ENCODE measurements around the gene ISG15.
"Not testable (repeated sequence)": the region's sequence is repeated elsewhere in the genome, so short reads cannot be mapped to it uniquely, and the experiment has no call there.

Gene ISG15

DNA sequence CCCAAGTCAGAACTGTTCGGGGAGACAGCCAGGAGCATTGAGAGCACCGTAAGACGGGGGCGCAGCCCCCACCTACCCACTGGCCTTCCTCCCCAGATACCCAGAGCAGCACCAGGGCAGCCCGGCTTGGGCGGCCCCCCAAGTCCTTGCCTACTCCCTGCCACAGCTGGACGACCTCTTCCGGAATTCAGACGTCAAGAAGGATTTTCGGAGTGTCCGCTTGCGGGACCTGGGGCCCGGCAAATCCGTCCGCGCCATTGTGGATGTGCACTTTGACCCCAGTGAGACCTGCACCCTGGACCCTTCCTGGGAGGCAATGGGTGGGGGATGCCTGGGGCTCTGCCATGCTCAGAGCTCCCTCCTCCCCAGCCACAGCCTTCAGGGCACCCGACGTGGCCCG, 34.1 kb downstream of the ISG15 start:
- no peak for DNase-seq

DNA sequence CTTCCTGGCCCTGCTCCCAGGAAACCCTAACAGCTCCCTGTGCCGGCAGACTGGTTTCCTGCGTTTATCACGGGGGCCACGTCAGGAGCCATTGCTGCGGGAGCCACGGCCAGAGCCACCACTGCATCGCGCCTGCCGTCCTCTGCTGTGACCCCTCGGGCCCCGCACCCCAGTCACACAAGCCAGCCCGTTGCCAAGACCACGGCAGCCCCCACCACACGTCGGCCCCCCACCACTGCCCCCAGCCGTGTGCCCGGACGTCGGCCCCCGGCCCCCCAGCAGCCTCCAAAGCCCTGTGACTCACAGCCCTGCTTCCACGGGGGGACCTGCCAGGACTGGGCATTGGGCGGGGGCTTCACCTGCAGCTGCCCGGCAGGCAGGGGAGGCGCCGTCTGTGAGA, 34.7 kb downstream of the ISG15 start:
- no peak for DNase-seq

DNA sequence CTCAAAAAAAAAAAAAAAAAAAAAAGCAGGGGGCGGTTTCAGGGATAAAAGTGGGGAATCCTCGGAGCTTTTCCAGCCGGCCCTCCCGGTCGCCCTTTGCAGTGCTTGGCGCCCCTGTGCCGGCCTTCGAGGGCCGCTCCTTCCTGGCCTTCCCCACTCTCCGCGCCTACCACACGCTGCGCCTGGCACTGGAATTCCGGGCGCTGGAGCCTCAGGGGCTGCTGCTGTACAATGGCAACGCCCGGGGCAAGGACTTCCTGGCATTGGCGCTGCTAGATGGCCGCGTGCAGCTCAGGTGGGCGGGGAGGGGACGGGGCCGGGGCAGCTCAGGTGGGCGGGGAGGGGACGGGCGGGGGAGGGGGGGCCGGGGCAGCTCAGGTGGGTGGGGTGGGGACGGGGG, 35.5 kb downstream of the ISG15 start:
- no peak for DNase-seq

DNA sequence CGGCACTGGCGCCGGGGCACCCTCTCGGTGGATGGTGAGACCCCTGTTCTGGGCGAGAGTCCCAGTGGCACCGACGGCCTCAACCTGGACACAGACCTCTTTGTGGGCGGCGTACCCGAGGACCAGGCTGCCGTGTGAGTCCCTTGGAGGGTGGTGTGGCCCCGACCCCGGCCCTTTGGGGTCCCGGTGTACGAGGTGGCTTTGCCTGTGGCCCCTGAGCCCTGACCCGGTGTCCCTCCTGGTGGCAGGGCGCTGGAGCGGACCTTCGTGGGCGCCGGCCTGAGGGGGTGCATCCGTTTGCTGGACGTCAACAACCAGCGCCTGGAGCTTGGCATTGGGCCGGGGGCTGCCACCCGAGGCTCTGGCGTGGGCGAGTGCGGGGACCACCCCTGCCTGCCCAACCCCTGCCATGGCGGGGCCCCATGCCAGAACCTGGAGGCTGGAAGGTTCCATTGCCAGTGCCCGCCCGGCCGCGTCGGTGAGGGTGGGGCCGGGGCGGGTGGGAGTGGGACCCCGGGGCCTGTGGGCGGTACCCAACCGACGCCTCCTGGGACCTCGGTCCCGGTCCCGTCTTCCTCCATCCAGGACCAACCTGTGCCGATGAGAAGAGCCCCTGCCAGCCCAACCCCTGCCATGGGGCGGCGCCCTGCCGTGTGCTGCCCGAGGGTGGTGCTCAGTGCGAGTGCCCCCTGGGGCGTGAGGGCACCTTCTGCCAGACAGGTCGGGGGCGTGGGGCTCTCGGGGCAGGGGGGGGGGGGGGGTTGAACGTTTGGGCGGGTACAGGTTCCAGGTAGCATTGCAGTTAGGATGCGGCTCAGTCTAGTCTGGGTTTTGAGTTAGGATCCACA, 36.2 kb downstream of the ISG15 start:
- DNase-seq, result no peak

DNA sequence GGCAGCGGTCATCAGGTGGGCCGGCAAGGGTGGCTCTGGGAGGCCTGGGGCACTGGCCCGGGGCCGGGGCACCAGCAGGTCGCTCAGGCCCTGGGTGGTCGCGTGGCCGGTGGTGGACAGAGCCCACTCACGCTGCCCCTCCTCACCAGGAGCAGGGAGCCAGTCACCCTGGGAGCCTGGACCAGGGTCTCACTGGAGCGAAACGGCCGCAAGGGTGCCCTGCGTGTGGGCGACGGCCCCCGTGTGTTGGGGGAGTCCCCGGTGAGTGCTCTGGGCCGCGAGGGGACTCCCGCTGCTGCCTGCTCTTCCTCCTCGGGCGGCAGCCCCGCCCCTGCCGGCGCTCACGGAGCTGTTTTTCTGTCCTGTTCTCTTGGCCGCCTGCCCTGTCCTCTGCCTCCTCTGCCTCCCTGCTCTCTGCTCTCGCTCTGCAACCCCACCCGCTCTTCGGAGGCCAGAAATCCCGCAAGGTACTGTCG, 37.3 kb downstream of the ISG15 start:
- DNase-seq, result no peak

DNA sequence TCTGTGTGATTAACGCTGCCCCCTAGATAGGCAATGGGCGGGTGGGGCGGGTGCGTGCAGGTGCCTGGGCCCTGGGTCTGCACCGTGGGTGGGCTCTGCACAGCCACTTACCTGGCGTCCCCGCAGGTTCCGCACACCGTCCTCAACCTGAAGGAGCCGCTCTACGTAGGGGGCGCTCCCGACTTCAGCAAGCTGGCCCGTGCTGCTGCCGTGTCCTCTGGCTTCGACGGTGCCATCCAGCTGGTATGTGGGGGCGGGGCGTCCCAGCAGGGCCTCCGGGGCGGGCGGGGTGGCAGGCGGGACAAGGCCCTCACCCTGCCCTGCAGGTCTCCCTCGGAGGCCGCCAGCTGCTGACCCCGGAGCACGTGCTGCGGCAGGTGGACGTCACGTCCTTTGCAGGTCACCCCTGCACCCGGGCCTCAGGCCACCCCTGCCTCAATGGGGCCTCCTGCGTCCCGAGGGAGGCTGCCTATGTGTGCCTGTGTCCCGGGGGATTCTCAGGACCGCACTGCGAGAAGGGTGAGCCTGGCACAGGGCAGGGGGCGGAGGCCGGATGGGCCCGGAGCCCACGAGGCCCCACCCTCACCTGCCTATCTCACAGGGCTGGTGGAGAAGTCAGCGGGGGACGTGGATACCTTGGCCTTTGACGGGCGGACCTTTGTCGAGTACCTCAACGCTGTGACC, 38.0 kb downstream of the ISG15 start:
- no peak for DNase-seq

DNA sequence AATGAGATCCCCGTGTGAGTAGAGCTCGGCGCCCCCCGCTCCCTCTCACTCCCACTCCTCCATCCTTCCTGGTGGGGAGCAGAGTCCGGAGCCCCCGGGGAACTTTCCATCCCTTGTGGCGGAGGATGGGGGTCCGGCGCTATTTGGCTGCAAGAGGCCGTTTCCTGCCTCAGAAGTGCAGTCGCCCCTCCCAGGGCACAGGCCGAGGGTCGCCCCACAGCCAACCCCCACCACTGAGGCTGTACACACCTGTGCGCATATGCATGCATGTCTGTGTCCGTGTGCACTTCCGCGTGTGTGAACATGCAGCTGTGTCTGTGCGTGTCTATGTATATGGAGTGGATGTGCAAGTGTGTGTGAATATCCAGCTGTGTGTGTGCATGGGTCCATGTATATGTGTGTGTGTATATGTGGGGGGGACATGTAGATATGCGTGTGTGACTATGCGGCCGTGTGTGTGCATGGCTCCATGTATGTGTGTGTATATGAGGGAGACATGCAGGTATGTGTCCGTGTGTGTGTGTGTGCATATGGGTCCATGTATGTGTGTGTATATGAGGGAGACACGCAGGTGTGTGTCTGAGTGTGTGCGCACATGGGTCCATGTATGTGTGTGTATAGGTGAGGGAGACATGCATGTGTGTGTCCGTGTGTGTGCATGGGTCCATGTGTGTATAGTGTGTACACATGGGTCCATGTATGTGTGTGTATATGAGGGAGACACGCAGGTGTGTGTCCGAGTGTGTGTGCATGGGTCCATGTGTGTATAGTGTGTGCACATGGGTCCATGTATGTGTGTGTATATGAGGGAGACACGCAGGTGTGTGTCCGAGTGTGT, 38.9 kb downstream of the ISG15 start:
- no peak for DNase-seq

DNA sequence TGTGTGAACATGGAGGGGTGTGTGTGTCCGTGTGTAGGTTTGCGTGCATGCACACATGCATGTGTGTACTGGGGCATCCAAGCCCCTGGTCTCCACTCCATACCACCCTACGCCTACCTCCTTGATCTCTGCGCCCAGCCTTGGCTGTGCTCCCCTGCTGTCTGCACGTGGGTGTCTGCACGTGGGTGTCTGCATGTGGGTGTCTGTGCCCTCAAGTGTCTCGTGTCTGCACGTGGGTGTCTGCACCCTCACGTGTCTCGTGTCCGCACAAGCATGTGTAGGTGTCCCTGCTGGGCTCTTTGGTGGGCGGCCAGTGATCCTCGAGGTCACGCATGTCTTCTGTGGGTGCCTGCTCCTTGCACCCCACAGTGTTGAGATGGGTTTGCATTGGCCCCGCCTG, 39.7 kb downstream of the ISG15 start:
- DNase-seq, result no peak

DNA sequence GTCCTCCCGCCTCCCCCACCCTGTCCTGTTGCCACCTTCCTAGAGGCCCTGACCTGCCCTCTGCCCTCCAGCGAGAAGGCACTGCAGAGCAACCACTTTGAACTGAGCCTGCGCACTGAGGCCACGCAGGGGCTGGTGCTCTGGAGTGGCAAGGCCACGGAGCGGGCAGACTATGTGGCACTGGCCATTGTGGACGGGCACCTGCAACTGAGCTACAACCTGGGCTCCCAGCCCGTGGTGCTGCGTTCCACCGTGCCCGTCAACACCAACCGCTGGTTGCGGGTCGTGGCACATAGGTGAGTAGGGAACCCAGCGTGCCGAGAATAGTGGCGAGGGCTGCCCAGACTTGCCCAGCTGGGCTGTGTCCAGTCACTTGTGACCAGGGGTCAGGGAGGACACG, 40.4 kb downstream of the ISG15 start:
- DNase-seq, result no peak

DNA sequence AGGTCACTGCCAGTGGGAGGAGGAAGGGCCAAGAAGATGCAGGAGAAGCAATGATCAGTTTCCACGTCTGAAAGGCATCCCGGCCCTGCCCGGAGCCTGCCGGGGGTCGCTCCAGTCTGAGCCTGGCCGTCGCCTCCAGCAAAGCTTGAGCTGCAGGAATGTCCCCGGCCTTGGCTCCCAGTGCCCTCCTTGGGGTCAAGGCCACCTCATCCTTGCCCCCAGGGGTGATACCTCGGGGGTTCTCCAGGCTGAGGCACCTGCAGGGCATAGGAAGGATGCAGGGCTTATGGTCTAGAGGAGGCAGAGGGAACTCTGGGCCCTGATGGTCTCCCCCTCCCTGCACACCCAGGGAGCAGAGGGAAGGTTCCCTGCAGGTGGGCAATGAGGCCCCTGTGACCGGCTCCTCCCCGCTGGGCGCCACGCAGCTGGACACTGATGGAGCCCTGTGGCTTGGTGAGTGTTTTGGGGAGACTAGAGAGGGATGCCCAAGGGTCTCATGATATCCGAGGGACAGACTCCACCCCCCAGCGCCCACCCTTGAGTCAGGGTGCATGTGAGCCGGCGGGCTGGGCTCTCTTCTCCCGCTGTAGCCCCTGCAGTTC, 40.9 kb downstream of the ISG15 start:
- no peak for DNase-seq

DNA sequence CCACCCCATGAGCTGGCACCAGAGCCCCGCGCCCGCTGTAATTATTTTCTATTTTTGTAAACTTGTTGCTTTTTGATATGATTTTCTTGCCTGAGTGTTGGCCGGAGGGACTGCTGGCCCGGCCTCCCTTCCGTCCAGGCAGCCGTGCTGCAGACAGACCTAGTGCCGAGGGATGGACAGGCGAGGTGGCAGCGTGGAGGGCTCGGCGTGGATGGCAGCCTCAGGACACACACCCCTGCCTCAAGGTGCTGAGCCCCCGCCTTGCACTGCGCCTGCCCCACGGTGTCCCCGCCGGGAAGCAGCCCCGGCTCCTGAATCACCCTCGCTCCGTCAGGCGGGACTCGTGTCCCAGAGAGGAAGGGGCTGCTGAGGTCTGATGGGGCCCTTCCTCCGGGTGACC, 41.7 kb downstream of the ISG15 start:
- no peak for DNase-seq

DNA sequence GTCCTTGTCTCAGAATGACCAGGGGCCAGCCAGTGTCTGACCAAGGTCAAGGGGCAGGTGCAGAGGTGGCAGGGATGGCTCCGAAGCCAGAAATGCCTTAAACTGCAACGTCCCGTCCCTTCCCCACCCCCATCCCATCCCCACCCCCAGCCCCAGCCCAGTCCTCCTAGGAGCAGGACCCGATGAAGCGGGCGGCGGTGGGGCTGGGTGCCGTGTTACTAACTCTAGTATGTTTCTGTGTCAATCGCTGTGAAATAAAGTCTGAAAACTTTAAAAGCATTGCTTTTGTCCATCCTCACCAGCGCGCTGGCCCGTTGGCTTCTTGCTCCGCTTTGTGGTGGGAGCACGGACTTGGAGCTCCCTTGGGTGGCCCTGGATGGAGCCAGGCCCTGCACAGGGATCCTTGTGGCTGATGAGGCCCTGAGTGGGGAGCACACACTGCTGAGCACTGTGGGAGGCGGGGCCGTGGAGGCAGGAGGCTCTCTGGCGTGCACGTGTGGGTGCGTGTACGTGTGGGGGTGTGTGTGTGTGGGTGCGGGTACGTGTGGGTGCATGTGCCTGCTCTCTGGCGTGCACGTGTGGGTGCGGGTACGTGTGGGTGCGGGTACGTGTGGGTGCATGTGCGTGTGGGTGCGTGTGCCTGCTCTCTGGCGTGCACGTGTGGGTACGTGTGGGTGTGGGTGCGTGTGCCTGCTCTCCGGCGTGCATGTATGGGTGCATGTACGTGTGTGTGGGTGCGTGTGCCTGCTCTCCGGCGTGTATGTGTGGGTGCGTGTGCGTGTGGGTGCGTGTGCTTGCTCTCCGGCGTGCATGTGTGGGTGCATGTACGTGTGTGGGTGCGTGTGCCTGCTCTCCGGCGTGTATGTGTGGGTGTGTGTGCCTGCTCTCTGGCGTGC, 42.8 kb downstream of the ISG15 start:
- no peak for DNase-seq

DNA sequence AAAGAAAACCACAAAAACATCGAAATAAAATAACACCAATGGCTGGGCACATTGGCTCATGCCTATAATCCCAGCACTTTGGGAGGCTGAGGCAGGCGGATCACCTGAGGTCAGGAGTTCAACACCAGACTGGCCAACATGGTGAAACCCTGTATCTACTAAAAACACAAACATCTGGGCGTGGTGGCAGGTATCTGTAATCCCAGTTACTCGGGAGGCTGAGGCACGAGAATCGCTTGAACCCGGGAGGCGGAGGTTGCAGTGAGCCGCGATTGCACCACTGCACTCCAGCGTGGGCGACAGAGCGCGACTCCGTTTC, 44.4 kb downstream of the ISG15 start:
- DNase-seq, result not testable (repeated sequence)

DNA sequence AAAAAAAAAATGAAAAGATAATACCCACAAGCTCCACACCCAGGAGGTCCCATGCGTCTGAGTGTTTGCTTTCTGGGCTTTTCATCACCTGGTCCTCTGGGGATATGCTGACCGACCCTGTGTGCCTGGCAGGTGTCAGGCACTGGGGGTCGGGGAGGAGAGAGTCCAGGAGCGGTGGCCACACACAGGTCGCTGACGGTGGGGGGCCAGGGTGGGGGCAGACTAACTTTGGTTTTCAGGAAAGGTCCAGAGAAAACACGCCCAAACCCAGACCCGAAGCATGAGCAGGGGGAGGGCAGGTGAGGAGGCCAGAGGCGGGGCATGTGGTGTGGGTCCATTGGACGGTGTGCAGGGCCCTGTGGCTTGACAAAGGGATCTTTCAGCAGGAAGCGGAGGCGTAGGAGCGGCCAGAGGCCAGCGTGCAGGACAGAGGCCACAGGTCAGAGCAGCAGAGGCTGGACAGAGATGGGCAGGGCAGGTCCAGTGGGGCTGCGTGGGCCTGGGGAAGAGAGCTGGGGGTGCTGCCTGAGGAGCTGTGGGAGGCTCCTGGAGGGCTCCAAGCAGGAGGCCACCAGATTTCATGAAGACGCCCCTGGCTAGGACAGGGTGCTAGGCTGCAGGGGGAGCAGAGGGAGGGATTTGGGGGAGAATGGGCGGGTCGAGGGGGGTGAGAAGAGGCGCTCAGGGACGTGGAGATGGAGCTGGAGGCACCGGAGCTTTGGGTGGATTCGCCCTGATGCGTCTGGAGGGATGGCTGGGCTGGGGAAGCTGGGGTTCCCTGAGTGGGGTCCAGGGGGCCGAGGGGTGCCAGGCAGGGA, 45.0 kb downstream of the ISG15 start:
- DNase-seq, result no peak

DNA sequence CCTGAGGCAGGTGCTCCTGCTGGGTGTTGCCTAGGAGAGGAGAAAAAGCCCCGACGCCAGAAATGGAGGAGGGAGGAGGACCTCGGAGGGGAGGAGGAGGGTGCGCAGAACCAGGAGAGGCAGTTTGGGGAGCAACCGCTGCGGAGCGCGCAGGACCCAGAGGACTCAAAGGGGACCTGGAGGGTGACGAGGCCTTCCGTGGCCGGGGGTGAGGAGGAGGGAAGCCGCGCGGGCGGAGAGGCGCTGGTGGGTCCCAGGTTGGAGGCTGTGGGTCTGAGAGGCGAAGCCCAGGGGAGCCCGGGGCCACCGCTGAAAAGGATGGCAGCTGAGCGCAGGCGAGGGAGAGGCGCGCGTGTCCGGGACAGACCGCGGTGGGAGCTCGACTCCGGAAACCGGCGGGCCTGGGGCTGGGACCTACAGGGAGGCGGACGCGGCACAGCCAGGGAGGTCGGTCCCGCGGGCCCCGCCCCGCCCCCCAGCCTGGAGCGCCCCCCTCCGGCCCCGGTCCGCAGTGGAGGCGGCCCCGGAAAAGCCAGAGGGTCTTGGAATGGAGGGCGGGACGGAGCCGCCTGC, 45.7 kb downstream of the ISG15 start:
- peak; percentile 46 for DNase-seq

DNA sequence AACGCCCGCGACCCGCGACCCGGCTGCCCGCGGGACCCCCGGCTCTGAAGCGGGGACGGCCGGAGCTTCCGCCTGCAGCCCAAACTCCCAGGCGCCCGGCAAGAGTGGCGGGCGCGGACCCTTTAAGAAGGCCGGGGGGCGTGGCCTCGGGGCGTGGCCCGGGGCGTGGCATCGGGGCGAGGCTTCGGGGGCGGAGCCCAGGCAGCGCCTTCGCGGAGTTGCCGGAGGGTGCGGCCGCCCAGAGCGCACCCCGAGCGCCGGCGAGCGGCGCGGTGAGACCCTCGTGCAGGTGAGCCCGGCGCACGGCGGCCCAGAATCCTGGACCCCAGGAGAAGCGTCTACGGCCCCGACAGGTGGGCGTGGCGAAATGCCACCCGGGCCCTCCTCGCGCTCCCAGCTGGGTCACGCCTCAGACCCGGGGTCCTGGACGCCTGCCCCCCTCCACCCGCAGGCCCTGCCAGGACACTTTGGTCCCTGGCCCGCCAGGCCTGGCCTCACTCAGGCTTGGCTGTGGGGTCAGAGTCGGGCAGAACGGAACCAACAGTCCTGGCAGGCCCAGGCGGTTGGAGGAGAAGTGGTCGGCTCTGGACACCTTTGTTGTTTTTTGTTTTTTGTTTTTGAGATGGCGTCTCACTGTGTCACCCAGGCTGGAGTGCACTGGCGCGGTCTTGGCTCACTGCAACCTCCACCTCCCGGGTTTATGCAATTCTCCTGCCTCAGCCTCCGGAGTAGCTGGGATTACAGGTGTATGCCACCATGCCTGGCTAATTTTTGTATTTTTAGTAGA, 46.4 kb downstream of the ISG15 start:
- DNase-seq, result peak; percentile 88

DNA sequence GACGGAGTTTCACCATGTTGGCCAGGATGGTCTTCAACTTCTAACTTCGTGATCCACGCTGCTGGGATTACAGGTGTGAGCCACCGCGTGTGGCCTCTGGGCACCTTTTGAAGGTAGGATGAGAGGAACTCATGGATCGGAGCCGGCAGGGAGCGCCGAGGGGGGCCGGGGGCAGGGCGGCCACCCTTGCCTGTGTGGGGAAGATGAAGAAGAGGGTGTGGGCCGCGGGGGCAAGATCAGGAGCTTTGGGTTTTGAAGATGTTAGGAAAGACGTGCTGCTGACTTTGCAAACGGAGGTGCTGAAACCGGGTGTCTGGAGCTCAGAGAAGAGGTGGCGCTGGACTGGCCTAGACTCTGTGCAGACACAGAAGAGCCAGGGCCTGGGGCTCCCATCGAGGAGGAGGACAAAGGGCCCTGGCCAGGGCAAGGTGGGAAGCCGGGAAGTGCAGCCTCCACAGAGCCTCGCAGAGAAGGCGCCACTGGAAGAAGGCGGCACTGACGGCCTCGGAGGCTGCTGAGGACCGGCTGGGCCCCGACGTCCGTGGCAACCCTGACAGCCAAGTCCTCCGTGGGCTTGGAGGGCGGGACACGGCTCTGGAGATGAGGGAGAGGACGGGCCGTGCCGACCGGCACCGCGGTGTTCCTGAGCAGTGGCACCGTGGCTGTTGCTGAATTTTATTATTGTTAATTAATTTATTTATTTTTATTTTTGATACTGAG, 47.1 kb downstream of the ISG15 start:
- DNase-seq, result no peak

DNA sequence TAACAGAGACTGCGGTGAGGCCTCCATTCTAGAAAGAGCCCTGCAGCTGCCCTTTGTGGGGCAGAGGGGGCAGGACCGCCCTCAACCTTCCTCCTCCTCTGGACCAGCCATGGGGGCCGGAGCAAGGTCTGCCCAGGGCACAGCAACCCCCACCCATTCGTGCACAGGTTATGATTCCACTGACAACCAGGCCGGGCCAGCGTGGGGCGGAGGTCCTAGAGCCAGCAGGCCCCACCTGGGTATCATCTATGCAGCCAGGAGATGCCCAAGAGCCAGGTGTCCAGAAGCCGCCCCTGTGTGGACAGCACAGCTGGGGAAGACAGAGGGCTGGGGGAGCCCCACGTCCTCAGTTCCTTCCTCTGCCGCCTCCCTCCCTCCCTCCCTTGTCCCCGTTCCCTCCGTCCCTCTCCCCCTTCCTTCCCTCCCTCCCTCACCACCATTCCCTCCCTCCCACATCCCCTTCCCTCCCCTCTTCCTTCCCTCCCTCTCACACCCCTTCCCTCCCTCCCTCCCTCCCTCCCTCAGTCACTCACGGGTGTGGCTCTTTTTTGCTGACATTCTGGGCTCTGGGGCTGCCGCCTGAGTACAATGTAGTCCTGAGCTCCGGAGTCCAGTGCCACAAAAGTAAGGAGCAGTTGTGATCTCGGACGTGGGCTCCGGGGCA, 48.5 kb downstream of the ISG15 start:
- DNase-seq, result no peak

Data from NCI-H345 (cell line).